GM12891 (cell line): ENCODE results near the gene SYTL1.

ENCODE experiments used
- PAX5 ChIP-seq: IDR thresholded peaks from 2 replicates; pipeline ENCODE4 v1.6.1; 2011; ENCODE audit warnings: low read length, moderate library complexity, mild to moderate bottlenecking; ENCODE audit not compliant: insufficient read depth, severe bottlenecking
- POLR2A ChIP-seq: IDR thresholded peaks from 2 replicates; pipeline ENCODE4 v1.6.1; 2011; ENCODE audit warnings: low read depth, low read length, control low read depth
- POLR2AphosphoS5 ChIP-seq: IDR thresholded peaks from 2 replicates; pipeline ENCODE4 v1.6.1; 2011; ENCODE audit warnings: low read depth, low read length, control low read depth

GRCh38 chr1:27322569-27323240 lies 19.1 kb upstream of the SYTL1 start:
- TF ChIP-seq POLR2A (no peak), PAX5 (no peak), POLR2AphosphoS5 (no peak)
